DMS114 treated with DMSO at 0.1 percent for 48 hours (cell line): ENCODE results near the gene TXNL4A.
A peak's percentile ranks its signal among the peaks of the same experiment; 100 is the strongest.
"Not testable (repeated sequence)": the region's sequence is repeated elsewhere in the genome, so short reads cannot be mapped to it uniquely, and the experiment has no call there.

Experiments
- DNase-seq: peaks from one replicate; lab custom pipeline; 2025; ENCODE audit not compliant: unreplicated experiment; lab: John Stamatoyannopoulos, UW

TXNL4A gene

DNA sequence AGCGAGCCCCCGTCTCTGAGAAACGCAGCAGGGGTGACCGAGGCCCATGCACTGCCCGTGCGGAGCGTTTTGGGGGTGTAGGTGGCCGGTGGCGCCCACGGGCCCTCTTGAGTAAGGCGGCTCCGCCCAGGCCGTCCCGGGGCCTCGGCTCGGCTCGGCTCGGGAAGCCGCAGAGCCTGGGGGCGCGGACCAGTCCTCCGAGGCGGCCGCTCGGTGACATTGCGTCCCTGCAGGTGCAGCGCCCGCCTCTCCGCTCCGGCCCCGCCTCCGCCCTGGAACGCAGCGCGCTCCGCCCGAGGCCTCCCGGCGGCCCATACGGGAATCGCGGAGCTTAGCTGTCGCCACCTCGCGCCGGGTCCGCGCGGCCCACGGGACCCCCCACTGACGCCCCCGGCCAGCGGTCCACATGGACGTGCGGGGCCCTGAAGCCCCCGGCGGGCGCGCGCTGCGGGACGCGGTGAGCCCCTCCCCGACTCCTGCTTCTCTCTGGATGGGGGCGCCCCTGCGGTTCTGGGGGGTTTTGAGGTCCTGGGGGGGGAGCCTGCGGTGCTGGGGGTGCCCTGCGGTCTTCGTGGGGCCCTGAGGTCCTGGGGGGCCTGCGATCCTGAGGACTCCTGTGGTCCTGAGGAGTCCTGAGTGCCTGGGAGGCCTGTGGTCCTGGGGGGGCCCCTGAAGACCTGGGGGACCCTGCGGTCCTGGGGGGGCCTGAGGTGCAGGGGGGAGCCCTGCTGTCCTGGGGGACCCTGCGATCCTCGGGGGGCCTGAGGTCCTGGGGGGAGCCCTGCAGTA, 23.8 kb downstream of the TXNL4A start, which contains the start of gene HSBP1L1:
Gene HSBP1L1, plus strand, starts transcription at position 314 of the 789 bp plus-strand sequence. Its CDS starts 93 bp downstream, at position 407.
- no peak for DNase-seq

DNA sequence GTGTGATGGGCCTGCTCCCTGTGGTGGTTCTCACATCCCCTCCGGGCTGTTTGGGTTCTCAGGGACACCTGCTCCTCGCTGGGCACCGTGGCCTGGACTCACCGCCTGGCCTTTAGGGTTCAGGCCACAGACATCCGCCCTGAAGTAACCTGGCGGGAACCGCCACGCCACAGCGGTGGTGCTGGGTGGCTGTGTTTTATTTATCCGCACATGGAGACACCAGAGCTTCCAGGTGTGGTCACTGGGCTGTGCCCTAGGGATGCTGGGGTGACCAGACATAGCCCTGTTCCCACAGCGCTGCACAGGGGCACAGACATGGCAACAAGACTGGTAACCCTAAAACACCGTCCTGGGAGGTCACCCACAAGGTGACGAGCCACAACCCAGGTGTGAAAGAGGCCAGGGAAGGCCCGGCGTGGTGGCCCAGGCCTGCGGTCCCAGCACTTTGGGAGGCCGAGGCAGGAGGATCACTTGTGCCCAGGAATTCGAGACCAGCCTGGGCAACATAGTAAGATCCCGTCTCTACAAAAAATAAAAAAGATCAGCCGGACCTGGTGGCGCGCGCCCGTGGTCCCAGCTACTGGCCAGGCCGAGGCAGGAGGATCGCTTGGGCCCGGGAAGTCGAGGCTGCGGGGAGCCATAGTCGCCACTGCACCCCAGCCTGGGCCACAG, 24.6 kb downstream of the TXNL4A start:
- no peak for DNase-seq

DNA sequence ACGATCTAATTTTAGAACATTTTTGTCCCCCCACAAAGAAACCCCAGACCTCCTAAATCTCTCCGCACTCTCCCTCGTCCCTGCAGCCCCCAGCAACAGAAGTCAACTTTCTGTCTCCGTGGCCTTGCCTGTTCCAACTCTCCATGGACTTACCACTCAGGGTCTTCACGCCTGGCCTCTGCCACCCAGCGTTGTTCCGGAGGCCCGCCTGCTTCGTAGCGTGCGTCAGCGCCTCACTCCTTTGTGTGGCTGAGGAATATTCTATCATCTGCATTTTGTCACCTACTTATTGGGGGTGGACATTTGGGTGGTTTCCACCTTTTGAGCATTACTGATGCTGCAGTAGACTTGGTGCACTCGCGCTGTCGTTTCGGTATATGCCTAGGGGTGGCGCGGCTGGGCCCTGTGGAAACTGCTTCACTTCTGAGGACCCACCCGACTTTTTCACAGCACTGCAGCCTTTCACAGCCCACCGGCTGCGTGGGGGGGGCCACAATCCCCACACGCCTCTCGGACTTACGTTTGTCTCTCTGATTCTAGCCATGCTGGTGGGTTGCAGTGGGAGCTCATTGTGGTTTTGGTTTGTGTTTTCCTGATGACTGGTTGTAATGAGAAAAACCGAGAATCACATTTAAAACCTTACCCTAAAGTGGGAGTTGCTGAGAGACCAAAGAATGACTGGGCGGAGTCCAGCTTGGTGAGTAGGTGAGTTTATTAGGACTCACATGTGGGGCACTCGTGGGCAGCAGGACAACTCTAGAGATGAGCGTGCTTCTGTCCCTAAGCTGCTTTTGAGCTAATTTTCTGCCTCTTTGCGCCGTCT, 25.3 kb downstream of the TXNL4A start:
- DNase-seq: no peak

DNA sequence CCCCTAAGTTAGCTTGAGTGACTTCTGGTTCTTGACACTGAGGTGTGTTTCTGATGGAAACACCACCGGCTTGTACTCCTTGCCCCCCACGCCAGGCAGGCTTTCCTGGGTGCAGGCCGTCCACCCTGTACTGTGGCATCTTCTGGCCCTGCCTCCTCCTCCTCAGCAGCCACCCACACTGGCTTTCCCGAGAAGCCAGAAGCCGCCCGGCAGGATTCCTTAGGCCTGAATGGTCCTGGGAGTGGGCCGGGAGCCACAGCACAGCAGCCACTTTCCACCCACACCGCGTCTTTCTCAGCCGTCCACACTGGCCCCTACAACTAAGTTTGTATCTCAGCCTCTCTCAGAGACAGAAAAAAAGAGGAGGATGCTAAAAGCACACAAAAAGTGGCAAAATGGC, 26.1 kb downstream of the TXNL4A start:
- no peak for DNase-seq

DNA sequence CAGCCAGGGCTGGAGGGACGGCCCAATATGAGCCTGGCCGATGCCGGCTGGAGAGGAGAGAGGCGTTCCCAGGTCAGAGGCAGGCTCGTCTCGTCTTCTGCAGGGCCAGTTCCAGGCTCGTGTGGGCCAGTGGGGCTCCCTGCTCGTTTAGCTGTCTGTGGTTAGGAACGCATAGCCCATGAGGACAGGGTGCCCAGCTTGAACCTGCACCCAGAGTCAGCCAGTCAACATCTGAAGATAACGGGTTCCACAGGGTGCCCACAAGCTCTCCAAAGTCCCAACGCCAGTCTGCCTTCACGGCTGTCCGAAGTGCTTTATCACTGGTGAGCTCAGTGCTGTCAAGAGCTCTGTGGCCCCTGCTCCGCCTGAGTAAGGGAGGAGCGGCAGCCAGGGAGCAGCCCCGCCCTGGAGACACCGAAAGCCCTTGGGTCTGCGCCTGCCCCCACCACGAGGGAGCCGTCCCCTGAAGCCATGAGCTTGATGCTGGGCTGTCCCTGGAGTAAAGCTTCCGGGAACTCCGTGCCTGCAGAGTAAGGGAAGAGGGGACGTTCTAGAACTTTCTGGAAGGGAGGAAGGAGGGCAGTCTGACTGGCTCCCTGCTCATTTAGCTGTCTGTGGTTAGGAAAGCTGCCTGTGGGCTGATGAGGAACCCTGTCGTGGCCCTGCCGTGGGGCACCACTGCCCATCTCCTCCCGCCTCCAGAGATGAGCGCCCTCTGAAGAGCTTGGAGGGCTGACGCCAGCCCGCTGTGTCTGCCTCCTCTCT, 26.7 kb downstream of the TXNL4A start:
- DNase-seq: no peak

DNA sequence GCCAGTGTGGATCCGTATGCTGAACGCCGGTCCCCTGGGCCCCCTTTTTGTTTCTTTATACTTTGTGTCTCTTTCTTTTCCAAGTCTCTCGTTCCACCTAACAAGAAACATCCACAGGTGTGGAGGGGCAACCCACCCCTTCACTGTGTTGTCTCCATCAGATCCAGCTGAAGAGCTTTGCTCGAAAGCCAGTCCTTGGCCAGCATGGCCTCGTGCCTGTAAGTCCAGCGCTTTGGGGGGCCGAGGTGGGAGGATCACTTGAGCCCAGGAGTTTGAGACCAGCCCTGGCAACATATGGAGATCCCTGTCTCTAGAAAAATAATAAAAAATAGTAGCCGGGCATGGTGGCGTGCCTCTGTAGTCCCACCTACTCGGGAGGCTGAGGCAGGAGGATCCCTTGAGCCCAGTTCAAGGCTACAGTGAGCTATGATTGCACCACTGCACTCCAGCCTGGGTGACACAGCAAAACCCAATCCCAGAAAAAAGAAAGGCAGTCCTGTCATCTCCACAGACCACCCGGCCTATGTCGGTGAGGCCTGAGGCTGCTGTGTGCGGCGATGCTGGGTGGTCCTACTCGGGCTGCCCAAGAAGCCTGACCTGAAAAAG, 27.3 kb downstream of the TXNL4A start:
- no peak for DNase-seq

DNA sequence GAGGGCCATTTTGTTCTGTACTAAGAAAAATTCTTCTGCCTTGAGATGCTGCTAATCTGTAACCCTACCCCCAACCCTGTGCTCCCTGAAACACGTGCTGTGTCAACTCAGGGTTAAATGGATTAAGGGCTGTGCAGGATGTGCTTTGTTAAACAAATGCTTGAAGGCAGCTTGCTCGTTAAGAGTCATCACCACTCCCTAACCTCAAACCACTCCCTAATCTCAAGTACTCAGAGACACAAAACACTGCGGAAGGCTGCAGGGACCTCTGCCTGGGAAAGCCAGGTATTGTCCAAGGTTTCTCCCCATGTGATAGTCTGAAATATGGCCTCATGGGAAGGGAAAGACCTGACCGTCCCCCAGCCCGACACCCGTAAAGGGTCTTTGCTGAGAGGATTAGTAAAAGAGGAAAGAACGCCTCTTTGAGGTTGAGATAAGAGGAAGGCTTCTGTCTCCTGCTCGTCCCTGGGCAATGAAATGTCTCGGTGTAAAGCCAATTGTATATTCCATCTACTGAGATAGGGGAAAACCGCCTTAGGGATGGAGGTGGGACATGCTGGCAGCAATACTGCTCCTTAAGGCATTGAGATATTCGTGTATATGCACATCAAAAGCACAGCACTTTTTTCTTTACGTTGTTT, 28.1 kb downstream of the TXNL4A start:
- DNase-seq: not testable (repeated sequence)

DNA sequence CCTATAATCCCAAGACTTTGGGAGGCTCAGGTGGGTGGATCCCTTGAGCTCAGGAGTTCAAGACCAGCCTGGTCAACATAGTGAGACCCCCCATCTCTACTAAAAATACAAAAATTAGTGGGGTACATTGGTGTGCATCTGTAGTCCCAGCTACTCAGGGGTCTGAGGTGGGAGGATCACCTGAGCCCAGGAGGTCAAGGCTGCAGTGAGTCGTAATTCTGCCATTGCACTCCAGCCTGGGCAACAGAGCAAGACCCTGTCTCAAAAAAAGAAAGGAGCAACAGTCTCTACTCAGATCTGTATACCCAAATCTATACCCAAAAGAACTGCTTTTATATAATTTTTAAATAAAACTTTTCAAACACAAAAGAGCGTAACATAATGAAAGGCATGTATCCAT, 29.4 kb downstream of the TXNL4A start:
- DNase-seq: no peak

DNA sequence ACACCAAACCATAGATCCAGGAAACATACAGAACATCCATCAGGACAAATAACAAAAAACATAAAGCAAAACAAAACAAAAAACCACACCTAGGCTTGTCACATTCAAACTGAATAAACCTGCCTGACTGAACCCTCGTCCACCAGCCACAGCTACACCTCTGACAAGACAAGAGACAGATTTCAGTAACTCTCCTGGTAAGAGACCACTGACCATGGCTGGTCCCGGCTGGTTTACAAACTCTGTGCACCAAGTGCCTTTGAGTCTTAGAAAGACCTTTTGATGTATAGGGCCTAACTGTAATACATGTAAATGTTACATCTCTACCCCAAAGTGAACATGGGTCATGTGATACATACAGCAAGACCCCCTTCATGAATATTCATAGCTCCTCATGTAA, 32.1 kb downstream of the TXNL4A start:
- DNase-seq: no peak

DNA sequence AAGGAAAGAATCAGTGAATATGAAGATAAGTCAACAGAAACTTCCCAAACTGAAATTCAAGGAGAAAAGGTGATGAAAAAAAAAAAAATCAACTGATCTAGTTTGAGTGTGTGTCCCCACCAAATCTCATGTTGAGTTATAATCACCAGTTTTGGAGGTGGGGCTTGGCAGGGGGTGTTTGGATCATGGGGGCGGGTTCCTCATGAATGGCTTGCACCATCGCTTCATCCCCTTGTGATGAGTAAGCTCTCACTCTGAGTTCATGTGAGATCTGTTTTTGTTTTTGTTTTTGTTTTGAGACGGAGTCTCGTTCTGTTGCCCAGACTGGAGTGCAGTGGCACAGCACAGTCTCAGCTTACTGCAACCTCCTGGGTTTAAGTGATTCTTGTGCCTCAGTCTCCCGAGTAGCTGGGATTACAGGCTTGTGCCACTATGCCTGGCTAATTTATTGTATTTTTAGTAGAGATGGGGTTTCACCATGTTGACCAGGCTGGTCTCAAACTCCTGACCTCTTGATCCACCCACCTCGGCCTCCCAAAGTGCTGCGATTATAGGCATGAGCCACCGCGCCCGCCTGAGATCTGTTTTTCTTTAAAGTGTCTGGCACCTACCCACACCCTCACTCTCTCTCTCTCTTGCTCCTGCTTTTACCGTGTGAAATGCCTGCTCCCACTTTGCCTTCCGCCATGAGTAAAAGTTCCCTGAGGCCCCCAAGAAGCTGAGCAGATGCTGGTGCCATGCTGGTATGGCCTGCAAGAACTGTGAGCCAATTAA, 32.9 kb downstream of the TXNL4A start:
- no peak for DNase-seq

DNA sequence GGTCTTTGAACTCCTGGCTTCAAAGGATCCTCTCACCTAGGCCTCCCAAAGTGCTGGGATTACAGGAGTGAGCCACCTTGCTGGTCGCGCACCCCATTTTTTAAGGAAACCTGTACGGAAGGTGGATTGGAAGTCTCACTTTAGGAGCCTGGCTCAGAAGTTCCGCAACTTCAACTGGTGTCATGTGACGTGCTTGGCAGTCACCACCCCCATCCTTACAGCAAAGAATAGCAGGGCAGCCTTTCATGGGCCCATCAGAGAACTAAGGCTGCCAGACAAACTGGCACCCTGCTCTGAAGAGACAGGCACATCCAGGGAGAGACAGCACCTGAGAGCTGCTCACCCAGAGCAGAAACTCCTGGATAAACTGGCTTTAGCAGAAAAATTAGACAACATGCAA, 33.6 kb downstream of the TXNL4A start:
- DNase-seq: no peak

DNA sequence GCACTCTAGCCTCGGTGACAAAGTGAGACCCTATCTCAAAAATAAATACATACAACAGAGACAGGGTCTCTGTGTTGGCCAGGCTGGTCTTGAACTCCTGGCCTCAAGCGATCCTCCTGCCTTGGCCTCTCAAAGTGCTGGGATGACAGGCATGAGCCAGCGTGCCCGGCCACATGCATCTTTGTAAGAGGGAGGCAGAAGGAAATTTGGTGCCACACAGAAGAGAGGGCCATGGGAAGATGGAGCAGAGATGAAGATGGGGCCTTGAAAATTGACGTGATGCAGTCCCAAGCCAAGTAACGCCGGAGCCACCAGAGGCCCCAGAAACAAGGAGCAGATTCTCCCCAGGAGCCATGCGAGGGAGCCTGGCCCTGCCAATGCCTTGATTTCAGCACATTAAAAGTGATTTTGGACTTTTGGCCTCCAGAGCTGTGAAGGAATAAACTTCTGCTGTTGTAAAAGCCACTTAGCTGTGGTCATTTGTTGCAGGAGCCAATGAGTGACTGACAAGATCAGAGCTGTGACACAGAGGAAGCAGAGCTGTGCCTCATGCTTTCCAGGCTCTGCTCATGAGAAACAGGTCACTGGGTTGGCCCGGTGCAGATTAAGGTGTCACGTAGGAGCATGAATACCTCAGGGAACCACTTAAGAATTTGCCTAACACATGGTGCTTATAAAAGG, 34.3 kb downstream of the TXNL4A start:
- DNase-seq: no peak

DNA sequence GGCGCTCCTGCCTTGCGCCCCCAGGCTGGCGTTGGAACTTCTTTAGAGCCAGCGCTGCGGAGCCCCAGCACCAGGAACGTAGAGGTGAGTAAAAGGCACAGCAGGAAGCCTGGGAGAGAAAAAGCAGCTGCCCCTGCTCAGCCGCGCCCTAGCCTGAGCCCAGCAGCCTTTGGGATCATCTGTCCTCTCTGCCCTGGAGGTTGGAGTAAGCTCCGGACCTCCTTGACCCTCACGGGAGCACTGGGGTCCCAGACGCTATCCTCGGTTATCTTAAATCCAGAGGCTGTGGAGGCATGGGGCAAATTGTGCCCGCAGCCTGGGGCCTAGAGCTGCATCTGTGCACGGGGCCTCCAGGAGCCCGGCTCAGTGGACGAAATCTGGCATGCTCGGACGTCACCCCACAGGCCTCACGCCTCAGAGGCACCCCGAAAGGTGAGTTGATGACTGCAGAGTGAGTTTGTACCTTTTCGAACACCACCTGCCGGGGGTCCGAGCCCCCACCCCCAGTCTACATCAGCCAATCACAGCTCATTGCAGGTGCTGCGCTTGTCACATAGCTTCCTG, 35.3 kb downstream of the TXNL4A start:
- no peak for DNase-seq

DNA sequence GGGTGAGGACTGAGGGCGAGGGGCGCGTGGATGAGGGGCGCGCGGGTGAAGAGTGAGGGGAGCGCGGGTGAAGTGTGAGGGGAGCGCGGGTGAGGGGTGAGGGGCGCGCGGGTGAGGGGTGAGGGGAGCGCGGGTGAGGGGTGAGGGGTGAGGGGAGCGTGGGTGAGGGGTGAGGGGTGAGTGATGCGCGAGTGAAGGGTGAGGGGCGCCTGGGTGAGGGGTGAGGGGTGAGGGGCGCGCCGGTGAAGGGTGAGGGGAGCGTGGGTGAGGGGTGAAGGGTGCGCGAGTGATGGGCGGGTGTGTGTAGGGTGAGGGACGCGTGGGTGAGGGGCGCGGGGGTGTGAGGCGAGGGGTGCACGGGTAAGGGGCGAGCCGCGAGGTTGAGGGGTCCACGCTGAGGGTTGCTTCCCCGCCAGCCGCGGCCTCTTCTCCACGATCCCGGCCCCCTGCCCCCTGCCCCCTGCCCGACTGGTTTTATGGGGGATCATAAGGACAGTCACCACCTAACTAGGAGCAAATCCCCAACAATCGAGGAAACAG, 35.8 kb downstream of the TXNL4A start:
- DNase-seq: no peak

DNA sequence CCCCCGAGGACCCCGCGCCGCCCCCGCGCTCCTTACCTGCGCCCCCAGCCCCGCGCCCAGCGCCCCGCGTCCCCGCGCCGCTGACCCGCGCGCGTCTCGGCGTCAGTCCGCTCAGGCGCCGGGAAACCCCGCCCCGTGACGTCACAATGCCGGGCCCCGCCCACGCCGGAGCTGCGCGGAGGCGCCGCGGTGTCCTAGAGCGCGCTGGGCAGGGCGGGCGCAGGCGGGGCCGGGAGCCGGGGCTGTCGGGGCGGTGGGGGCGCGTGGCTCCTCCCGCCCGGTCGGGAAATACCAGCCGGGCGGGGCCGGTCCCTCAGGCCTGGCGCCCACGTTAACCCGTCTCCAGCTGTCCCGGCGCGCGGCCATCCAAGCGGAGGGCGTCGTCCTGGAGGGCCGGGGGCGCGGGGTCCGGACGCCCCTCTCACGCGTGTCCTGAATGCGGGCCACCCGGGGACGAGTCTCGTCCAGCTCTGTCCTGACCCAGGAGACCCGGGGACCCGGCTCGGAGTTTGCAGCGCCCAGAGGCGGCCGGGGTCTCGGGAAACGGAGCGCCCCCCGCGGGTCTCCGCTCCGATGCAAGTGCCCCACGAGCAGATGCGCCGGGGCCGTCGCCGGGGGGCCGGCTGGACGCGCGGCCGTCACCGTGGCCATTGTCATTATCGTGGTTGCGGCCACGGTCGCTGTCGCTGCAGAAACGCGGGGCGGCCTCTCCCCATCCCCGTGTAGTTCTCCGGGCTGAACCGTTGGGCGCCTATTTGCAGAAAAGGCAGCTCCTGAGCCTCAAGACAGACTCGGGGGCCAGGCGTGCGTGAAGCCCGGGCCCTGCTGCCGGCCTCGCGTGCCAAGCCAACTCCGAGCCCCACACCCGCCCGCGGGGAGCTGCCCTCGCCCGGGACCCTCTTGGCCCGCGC, 36.6 kb downstream of the TXNL4A start, which contains the start of gene SLC66A2:
Gene SLC66A2, minus strand, starts transcription at position 109 of the 911 bp plus-strand sequence. CDS start 727 bp downstream, outside the sequence.
- peak; percentile 9 for DNase-seq

DNA sequence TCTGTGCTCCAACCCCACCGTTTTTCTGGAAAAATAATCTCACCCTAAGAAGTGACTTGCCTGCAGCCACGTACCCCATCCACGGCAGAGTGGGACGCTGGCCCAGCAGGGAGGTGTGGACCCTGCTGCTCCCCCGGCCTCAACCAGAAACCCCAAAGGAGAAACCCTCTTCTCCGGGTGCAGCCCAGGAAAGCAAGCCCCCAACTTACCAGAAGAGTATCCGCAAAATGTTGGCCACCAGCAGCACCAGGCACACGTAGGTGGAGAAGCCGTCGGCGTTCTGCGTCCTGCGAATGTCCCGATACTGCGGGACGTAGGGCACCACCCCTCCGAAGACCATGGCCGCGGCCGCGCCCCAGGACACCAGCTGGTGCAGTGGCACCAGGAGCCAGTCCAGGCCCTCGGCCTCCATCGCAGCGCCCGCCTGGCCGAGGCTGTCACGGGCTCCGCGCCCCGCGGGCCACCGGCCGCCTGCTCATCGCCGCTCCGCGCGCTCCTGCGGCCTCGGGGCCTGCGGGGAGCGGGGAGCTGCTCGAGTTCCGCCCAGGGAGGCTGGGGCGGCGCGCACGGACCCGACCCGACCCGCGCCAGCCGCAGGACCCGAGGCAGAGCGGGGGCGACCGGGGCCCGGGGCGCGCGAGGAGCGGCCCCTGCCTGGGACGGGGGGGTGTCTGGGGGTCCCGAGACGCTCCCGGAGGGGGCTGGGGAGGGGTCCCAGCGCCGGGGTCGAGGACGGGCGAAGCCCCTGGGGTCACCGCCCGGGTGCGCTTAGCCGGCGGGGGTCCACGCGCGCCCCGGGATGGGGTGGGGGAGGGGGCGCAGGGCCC, 37.6 kb downstream of the TXNL4A start:
- DNase-seq: no peak
